GM21619 (cell line): ENCODE results near the gene LHPP.
"Not testable (repeated sequence)": the region's sequence is repeated elsewhere in the genome, so short reads cannot be mapped to it uniquely, and the experiment has no call there.

ENCODE experiments used
- ATAC-seq: cut with Tn5 transposase; IDR thresholded peaks from one replicate; pipeline ENCODE4 v1.9.1; 2021; ENCODE audit not compliant: unreplicated experiment

LHPP gene

GRCh38 chr10:124461642-124462347, at the start of gene LHPP:
LHPP (plus strand) TSS chr10:124461823; CDS start chr10:124461863, 40 bp downstream.
- peak; percentile 97 for ATAC-seq

GRCh38 chr10:124414076-124414475, 47.5 kb upstream of the LHPP start:
- ATAC-seq: no peak

GRCh38 chr10:124415210-124415609, 46.4 kb upstream of the LHPP start:
- ATAC-seq: no peak

GRCh38 chr10:124416733-124417132, 44.9 kb upstream of the LHPP start:
- ATAC-seq: no peak

- ATAC-seq: peak; percentile 23
Measured at GRCh38 chr10:124417895-124418725, 43.5 kb upstream of the LHPP start.

GRCh38 chr10:124418726-124419501, 42.7 kb upstream of the LHPP start, which contains the start of gene OAT:
OAT (minus strand) TSS chr10:124418923; CDS start chr10:124412171, 6,752 bp downstream.
- peak; percentile 99 for ATAC-seq

- ATAC-seq: no peak
Measured at GRCh38 chr10:124419635-124420034, 42.0 kb upstream of the LHPP start.

- ATAC-seq: no peak
Measured at GRCh38 chr10:124420254-124420653, 41.4 kb upstream of the LHPP start.

GRCh38 chr10:124422742-124423141, 38.9 kb upstream of the LHPP start:
- no peak for ATAC-seq

- no peak for ATAC-seq
Measured at GRCh38 chr10:124423813-124424212, 37.8 kb upstream of the LHPP start.

- ATAC-seq: no peak
Measured at GRCh38 chr10:124425227-124425962, 36.2 kb upstream of the LHPP start.

GRCh38 chr10:124428207-124428777, 33.3 kb upstream of the LHPP start:
- no peak for ATAC-seq

GRCh38 chr10:124429576-124429975, 32.0 kb upstream of the LHPP start:
- no peak for ATAC-seq

- no peak for ATAC-seq
Measured at GRCh38 chr10:124430077-124430476, 31.5 kb upstream of the LHPP start.

- ATAC-seq: no peak
Measured at GRCh38 chr10:124433461-124433860, 28.2 kb upstream of the LHPP start.

- ATAC-seq: not testable (repeated sequence)
Measured at GRCh38 chr10:124435683-124436082, 25.9 kb upstream of the LHPP start.

GRCh38 chr10:124436191-124436638, 25.4 kb upstream of the LHPP start:
- peak; percentile 86 for ATAC-seq

GRCh38 chr10:124441694-124442093, 19.9 kb upstream of the LHPP start:
- not testable (repeated sequence) for ATAC-seq

- ATAC-seq: no peak
Measured at GRCh38 chr10:124446830-124447750, 14.5 kb upstream of the LHPP start.
